NCI-H748 (cell line): ENCODE data around the gene UBAP1L.

Source experiments
- DNase-seq: peaks from one replicate; lab custom pipeline; 2025; ENCODE audit not compliant: unreplicated experiment; lab: John Stamatoyannopoulos, UW

The UBAP1L gene

DNA sequence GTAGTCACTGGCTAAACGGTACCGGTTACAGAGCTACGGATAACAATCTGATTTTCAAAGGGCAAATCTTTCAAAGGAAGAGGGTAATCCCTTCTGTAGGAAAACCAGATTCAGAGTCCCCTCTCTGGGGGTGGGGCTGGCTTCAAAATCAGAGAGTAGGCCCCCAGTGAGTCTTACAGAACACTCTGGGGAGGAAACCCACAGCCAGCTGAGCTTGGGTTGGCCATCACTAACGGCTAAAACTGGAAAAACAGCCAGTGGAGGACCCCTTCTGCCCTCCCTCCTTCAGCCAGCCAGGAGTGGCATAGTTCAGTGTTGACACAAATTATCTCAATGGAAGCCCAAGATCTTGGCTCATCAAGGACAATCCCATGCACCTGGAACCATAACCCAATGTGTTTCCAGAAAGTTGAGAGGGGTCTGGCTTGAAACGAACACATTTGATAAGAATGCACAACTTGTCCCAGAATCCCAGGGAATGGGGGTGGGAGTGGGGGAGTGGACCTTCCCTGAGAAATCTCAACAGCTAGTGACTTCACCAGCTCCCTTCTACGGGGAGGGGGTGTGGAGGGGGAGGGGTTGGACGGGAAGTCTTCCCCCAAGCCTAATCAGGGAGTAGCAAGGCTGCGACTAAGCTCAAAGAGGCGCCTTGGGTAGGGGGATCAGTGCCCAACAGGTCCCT, 48.2 kb downstream of the UBAP1L start:
- DNase-seq = no peak

DNA sequence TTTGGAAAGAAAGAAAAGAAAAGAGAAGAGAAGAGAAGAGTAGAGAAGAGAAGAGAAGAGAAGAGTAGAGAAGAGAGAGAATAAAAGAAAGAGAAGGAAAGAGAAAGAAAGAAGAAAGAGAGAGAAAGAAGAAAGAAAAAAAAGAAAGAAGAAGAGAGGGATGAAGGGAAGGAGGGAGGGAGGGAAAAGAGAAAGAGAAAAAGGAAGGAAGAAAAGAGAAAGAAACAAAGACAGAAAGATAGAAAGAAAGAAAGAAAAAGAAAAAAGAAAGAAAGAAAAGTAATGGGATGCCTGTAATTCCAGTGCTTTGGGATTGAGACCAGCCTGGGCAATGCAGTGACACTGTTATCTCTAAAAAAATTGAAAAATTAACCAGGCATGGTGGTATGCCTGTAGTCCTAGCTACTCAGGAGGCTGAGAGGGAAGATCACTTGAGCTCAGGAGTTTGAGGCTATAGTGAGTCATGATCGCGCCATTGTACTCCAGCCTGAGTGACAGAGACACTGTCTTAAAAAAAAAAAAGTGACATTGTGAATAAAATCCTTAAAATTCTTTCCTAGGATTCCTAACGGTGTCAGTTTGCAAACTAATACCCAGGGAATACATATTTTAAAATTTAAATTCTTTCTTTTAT, 48.9 kb downstream of the UBAP1L start:
- DNase-seq = no peak

DNA sequence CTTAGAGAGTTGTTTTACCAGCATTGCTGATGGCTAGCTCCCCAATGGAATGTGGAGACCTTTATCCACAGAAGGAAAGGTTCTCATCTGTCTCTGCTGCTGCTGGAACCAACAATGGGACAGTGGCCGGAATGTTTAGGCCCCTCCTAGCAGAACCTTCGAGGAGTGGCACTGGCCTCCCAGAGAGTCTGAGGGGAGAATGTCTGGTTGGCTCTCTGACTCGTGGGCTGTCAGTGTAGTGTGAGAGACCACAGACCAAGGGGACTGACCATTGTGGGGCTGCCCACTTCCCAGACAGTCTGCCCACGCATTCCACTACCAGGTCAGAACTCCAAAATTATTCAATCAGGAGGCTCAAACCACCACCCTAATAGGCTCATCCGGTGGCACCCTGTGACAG, 52.3 kb downstream of the UBAP1L start:
- DNase-seq = no peak

DNA sequence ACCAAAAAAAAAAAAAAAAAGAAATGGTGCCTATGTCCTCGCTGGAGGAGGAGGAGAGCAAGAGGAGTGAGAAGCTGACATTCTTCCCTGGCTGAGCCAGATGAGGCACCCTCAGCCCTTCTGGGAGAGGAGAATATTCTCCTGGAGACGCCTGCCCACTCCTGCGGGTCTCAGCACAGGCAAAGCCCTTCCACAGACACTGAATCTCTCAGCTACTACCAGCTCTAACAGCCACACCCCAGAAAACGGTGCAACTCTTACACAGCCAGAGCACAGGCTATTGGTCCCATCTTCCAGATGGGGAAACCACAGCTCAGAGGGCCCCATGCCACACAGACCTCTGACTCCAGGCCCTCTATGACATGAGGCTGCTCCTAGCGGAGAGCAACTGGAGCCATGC, 52.9 kb downstream of the UBAP1L start:
- DNase-seq = no peak

DNA sequence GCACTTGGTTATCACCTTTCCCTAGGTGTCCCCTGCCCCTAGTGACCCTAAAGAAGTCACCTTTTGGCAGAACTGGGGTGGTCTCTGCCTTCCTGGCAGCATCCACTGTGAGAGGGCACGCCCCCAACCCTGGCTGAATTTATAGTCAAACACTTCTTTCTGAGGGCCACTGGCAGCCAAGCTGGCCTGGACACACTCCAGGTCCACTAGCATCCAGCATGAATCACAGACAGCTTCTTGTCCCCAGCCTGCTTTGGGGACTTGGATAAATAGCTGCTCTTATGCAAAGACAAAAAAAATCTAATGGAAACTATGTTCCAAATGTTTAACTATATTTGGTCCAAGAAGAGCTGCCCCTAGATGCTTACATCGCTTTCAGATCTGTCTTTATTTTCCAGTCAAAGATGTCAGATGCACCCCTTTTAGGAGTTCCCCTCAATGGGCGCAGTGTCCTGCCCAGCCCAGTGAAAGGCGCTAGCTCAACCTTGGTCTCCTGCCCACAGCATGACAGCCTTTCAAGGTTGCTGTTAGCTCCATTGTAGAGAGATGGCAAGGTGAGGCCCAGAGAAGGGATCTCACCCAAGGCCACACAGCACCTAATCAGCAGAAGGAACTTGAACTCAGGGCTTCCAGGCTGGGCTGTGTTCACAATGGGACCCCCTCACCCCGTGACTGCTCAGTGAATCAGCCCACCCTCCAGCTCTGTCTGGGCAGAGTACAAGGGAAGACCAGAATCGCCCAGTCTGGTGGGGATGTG, 54.2 kb downstream of the UBAP1L start:
- no peak for DNase-seq

DNA sequence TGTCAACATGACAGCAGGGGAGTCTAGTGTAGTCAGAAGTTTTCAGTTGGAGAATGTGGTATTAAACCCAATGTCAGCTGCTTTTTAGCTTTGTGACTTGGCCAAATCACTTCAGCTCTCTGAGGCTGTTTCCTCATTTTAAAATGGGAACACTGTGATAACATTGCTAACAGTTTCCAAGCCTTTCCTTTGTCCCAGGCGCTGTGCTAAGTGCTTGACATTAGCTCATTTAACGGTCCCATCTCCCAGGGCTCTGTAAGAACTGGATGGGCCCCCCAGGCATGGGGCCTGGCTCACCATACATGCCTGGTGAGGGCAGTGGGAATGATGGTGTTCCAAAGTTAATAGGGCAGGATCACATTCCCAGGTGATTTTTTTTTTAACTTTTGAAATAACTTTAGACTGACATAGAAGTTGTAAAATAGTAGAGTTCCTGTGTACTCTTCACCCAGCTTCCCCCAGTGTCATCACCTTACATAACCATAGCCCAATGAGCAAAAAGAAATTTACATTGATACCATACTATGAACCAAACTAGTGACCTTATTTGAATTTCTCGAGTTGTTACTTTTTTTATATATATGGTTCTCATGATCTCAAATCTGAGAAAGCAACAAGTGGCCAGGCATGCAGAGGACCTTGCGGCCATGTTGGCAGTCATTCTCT, 54.9 kb downstream of the UBAP1L start:
- DNase-seq = no peak

DNA sequence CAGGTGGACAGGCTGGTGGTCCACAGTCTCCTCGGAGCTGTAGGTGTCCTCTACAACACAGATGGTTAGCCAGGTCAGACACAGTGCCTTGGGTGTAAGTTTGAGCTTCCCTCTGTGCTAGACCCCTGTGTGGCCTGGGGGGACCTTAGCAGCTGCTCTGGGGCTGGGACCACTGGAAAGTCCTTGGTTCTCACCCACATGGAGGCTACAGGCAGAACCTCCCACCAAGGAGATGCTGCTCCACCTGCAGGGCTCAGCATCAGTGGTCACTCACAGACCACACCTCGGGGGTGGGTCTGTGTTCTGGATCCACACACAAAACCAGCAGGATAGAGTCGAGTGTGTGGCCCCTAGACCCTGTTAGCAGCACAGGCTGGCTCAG, 55.6 kb downstream of the UBAP1L start:
- DNase-seq = no peak

DNA sequence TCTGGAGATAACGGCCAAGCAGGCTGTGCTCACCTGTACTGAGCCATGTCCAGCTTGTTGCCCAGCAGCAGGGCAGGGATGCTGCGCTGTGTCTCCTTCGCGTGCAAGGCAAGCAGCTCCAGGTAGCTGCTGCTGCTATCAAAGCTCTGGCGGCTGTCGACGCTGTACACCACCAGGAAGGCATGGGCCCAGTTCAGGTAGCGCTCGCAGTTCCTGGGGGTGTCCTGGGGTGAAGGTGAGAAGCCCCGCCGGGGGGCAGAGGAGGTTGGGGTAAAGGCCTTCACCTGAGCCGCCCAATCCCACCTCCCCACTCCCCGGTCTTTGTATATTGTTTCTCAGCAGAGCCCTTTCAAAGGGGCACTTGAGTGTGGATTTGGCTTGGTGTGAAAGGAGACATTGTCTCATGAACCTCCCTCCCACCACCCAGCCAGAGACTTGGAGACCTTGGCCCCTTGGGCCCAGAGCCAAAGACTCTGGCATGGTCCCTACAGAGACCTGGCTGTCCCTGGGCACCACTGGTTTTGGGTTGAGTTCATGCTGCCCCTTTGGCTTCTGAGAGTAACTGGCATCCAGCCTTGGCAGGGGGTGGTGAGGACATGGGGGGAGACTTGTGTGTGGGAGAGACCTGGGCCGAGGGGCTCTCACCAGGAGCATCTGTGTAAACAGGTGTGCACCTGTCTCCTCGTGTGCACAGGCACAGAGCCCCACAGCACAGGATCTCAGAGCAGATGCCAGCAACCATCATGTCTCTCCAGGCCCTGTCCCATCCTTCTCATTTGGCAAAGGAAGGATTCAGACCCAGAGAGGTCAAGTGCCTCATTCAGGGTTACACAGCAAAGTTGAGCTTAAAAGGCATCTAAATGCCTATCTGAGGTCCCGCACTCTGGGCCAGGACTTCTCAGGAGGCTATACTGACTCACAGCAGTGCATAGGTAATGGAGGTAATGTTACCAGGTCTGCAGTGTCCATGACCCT, 56.3 kb downstream of the UBAP1L start:
- no peak for DNase-seq

DNA sequence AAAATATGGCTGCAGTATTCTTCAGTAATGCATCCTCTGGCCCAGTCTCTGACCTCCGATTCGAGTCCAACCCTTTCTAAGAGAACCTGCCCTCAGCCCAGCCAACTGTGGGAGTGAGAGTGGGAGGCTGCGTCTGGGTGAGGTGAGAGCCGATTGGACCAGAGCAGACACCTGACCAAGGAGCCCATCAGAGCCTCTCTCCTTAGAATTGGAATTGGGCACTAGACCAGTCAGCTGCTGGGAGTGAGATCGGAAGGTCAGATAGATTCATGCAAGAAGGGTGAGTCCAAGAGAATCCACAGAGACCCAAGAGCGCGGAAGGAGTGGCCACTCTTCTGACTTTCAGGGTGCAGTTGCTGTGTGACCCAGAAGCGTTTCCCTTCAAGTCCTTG, 57.5 kb downstream of the UBAP1L start:
- no peak for DNase-seq

DNA sequence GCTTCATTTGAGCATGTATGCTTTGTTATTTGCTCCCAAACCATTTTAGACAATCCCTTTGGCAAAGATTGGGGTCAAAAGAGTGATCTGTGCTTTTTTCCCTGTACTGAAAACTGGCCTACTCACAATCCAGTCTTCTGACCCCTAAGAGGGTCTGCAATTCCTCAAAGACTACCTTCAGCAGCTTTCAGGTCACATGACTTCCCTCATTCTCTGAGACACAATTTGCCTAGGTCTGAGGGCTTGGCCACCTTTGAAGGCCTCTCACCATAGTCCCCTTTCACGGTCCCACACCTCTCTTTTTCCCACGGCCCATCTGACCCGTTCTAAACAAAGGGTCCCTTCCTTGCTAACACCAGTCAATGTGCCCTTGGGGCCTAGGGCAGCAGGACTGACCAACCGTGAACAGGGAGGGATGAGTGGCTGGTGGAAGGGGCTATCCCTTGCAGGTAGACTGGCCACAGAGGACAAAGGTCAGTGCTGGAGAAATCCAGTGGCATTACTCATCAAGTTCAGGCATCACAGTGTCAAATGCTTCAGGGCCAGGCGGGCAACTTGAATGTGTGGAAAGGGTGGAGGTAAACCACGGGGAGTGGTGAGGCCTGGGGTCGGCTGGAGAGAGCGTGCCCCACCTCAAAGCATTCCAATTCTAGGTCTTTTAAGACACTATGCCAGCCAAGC, 58.0 kb downstream of the UBAP1L start:
- no peak for DNase-seq

DNA sequence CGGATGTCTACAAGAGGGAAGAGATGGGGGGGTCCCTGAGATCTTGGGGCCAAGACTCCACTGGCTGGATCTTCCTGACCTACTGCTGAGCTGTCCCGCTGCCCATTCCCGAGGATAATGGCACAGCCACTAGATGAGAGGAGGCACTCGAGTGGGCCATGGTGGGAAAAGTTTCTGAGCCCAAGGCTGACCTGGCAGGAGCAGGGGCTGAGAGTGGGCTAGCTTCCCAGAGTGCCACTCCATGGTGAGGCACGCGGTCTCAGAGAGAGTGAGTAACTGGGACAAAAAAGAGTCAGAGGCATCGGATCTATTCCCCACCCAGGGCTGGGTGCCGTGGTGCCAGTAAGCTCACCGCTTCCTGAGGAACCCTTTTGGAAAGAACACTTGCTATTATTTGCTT, 58.9 kb downstream of the UBAP1L start:
- no peak for DNase-seq

DNA sequence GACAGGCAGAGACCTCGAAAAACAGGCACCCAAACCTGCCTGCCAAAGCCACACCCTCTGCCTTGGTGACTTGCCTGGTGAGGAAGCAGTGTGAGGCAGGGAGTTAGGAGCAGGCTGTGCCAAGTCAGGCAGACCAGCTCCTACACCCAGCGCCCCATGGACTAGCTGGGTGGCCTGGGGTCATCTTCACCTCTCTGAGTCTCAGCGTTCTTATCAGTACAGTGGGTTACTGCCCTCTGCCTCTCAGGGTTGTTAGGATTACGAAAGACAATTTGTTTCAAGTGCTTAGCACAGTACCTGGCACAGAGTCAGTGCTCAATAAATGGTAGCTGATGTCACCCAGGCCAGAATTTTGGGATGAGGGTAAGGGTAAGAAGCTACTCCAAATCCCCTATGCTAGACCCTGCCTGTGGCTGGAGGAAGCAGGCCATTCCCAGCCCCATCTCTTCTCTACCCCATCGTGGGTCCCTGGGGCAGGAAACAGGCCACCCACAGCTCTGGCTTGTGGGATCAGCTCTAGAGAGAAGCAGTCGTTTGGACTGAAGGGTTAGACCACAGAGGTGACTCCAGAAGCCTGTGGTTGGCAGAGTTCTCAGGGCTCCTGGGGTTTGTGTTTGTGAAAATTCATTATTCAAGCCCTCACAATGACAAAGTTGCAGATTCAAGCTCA, 59.7 kb downstream of the UBAP1L start:
- DNase-seq = no peak

DNA sequence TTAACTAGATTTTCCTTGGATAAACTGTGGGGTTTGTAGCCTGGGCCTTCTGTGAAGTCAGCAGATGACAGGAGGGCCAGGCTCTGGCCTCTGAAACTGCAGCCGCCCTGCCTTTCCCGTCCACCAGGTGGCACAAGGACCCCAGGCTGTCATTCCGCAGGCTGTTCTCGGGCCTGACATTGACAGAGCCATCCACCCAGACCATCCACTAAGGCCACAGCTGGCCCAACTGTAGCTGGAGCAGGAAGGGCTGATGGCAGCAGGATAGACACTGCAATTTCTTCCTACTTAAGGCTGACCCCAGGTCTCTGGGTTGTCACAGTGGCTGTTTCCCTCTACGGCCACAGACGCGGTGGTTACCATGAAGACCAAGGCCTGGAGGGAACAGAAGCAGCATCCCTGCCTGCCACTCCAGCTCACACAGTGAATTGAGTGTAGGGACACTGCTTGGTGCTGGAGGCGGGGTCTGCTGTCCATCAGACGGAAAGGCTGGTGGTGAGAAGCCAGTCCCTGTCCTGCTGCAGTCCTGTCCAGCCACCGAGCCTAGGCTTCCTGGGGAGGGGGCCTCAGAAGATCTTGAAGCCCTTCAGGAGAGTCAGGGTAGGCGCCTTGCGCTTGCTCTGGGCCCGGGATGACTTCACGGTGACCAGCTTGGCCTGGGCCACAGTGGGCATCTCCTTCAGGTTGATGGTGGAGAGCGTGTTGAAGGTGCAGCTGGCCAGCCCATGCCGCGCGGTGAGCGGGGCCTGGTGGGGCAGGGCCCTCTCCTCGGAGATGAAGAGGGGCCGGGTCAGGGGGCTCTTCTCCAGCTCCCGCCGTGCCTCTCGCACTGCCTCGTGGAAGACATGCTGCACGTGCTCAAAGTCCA, 60.4 kb downstream of the UBAP1L start:
- peak; percentile 52 for DNase-seq

DNA sequence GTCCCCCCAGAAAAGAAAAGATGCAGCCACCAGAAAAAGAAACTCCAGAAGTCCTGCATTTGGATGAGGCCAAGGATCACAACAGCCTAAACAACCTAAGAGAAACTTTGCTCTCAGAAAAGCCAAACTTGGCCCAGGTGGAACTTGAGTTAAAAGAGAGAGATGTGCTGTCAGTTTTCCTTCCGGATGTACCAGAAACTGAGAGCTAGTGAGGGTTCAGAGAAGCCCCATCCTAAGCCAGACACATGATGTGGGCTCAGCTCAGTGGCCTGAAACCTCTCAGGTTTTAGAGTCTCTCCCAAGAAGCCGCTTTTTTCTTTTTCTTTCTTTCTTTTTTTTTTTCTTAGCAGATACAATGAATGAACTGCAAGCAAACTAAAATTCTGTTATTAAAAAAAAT, 62.0 kb downstream of the UBAP1L start:
- DNase-seq = no peak

DNA sequence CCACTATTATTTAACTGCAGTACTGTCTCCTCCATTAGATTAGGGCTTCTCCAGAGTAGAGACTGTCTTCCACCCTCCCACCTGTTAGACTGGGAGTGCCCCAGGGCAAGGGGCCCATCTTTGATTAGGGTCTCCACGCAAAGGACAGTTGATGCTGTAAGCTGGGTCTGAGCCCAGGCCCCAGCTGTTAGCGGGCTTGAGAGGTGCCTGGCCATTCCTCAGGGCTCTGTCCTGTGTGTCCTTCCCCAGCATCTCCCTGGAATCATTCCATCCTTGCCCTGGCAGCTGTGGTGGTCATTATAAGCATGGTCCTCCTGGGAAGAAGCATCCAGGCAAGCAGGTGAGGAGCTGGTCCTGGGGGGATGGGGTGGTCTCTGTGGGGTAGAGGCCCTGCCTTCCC, 63.7 kb downstream of the UBAP1L start:
- DNase-seq = no peak

DNA sequence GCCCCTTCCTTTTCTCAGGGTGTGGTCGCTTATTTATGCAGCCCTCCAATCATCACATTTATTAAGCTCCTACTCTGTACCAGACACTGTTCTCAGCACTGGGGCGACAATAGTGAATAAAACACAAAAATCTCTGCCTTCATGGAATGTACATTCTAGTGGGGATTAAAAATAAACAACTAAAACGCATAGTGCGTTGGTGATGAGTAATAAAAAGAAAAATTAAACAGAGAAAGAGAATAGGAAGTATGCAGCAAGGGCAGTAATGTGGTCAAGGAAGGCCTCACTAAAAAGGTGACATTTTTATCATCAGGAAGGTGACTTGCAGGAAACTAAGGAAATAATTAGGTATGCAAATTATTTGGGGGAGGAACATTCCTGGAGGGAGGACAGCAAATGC, 64.7 kb downstream of the UBAP1L start:
- no peak for DNase-seq

DNA sequence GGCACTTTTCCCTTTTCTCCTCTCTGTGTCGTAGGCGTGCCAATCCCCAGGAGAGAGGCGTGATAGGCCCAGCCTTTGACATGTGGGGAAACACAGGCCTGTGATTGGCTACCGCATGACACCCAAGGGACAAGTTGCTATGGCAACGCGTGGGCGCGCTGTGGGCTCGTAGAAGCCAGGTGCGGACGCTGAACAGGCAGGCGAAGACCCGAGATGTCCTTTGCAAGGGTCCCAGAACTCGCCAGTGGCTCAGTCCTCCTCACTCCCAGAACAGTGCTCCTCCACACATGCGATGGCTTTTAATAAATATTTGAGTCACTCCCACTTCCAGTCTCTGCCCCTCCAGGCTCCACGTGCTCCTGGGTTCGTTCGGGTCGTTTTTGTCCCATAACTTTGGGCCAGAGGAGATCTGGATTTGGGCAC, 65.6 kb downstream of the UBAP1L start:
- DNase-seq = peak; percentile 98

DNA sequence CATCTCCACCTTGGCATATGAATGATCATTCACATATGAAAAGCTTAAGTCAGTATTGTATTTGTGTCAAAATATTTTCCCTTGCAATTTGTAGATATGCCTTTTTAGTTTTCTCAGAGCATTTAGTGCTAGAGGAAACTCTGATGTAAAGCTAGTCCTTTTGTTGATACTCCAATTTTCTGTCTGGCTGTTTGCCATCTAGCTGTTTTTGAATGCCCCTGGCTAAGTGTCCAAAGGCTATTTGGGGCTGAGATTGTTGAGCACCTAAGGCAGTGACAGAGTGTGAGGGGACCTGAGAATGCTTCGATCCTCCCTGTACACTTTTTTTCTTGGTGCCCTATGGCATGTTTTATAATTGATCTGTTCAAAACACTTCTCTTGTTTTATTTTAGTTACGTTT, 66.8 kb downstream of the UBAP1L start:
- DNase-seq = peak; percentile 28
